ENCODE measurements around the gene MRAP. TPM values are rescaled to one million over a fixed set of nuclear protein-coding genes. Genes with fewer than 3 reads are reported as not detected.

Gene MRAP
- polyA plus RNA-seq, 12 donors, result 0.25 TPM; not detected in 11

DNA sequence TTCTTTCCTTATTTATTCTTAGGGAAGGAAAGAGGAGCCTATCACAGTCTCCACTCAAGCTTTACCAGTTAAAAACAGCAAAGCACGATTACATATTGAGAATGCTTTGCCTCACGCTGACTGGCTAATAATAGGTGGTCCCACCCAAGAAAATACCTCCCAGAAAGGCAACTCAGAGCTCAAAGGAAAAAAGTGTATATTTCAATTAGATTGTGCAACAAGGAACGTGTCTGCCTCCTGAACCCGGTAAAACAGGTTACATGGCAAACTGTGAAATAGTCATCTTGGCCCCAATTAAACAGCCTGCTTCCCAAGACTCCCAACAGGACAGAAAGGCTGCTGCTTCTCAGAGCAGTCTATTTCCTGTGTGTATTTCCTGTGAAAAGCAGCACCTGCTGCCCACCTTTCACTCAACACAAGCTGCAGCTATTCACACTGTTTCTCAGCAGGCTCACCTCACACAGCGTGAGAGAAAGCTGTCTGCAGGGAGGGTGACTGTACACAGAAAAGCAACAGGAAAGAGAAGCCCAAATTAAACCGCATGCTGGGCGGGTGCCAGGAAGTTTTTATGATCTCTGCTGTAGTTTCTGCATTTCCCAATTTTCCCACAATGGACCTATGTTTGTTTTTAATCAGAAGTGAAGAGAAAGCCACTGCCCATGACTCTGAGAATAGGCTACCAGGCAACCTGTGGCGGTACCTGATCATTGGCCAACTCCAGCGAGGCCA is 50.1 kb downstream of the MRAP start:
- DNase-seq, result no peak

DNA sequence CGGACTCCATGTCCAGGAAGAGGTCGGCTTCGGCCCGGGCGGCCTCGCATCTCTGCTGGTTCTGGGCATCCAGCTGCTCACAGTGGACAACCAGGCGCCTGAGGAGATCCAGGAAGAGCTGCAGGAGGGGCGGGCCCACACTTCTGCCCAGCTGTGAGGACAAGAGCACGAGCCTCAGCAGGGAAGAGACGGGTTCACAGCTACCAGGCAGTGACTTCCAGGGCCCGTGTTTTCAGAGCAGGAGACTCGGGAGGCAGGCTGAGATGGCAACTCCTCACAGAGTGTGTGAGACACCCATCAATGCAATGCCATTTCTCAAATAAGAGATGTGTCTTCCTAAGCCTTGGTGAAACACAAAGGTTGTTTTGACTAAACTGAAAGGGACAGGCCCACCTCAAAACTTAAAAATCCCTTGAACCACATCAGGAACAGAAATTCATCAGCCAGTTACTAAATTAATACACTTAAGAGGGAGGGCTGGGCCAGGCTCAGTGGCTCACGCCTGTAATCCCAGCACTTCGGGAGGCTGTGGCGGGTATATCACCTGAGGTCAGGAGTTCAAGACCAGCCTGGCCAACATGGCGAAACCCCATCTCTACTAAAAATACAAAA is 50.8 kb downstream of the MRAP start:
- no peak for DNase-seq

DNA sequence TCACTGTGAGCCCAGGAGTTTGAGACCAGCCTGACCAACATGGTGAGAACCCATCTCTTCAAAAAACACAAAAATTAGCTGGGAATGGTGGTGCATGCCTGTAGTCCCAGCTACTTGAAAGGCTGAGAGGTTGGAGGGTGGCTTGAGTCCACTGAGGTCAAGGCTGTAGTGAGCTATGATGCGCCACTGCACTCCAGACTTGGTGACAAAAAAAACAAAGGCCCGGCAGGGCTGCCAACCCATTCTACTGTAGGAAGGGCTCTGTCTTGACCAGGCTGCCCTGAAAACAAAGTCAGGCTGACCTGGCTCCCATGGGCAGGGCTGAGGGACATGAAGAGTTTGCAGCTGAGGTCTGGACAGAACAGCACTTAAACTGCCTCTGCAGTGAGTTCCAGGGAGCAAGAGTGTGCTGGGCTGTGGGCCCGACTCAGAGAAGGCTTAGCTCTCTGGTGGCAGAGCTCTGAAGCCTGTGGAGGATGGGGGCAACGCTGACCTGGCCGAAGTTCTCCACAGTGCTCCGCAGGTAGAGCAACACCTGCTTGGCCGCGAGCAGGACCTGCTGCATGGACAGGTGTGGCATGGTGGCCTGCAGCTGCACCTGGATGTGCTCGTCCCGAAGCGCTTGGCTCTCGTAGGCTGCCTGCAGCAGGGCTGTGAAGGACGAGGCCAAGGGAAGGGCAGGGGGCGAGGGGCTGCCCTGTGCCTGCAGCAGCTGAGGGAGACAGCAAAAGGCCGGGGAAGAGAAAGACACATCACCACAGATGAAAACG is 51.7 kb downstream of the MRAP start:
- DNase-seq, result no peak

DNA sequence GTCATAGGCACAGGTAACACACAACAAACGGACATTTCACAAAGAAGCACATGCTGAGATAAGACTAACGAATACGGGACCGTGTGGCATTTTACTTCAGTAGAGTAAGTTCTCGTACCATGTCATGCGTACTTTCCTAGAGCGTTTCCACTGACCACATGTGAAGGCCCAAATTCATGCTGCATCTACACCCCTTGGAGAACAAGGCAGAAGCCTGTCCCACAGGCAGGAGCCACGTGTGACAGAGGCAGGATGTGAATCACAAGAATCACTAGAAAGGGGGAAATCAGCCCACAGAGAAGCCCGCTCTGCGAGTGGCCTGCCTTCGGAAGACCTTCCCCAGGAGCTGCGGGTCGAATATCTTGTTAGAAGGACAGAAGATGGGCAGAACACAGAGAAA is 52.3 kb downstream of the MRAP start:
- no peak for DNase-seq

DNA sequence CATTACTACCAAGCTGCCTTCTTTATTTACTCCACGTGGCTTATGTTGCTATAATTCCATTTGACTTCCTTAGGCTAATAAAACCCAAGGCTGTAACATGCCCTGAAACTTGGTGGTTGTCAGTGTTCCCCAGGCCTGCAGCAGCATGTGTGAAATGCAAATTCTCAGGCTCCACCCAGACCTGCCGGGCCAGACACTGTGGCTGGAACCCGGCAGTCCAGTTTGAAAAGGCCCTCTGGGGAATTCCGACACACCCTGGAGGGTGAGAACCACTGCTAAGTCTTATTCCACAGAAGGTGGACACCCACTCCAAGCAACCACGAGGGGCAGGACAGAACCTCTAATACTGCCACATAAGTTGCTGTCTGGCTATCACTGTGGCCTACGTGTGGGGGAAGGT is 52.8 kb downstream of the MRAP start:
- DNase-seq, result no peak

DNA sequence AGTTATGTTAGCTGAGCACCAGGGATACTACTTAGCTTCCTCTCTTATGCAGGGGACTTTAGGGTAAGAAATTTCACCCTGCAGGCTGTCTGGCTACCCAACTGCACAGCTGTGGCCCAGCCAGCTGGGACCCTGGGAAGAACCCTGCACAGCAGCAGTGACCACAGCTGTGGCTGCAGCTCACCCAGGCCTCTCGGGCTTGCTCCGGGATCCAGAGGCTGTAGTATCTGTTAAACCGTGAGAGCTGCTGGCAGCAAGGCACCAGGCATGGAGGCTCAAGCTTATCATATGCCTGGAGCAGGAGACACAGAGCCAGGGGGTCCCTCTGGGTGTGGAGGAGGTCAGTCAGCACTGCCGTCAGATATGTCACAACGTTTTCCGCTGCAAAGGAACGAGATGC is 53.9 kb downstream of the MRAP start:
- DNase-seq, result no peak

DNA sequence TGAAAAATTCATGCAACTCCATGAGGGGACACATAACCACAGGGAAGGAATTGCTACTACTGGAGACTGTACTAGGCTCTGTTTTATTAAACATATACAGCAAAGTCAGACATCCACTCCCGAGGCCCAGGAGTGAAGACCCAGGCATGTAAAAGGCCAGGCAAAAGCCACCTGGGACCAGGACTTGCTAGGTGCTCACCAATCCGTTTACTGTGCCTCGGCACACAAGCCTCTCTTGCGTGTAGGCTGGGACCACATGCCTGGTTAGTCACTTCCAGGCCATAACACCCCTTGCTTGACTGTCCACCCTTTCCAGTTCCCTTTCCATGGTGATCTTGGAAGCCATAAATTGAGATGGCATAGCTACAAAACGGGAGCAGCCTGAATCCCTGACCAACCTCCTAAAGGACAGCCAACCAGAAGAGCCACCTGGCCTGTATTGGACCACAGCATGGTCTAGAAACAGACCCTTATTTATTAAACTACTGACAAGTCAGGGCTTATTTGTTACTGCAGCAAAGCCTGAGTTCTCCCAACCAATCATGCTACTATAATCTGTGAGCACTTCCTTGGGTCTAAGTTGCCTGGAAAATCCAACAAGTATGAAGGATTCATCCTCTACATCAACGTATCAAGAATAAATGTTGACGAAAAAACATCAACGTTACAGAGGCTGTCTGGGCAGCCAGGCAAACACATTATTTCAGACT is 54.5 kb downstream of the MRAP start:
- no peak for DNase-seq

DNA sequence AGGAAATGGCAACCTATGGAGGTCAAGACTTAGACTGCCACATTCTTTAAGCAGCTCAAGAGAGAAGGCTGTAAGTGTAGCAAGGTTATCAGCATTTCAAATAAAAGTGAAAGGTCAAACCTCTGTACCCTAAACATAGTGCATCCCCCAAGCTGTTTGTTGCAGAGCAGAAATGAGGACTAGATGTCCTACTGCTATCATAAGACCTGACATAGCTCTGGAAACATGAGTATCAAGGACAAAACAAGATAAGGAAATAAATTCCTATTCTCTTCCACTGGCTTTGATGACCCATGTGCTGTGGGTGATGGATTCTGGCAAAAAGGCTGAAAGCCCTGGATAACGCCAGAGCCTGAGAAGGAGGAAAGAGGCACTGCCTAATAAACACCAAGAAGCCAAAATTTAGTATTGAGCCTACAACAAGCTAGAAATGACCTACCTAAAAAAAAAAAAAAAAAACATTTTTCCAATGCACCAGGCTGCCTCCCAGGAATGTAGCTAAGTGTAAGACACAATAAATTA is 58.3 kb downstream of the MRAP start:
- DNase-seq, result no peak

DNA sequence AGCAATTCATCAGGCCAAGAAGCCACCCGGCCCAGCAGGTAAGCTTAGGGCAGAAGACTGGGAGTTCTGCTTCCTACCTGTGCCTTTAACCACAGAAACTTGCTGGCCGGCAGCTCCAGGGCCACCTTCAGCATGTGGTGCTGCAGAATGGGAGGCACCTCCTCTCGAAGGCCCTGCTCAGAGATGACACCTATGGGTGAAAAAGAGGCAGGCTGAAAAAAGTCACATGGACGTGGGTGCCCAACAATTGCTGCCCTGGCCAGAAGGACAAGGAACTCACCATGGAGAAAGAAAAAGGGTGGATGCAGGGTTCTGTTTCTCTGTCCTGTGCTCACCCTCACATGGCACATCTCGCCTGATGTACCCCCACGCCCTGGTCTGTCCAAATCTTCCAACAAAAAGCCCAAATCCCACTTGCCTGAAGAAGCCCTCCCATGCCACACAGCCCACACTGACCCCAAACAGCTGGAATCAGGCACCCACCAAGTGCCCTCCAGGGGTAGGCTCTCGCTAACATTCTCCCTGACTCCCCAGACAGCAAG is 61.1 kb downstream of the MRAP start:
- no peak for DNase-seq

DNA sequence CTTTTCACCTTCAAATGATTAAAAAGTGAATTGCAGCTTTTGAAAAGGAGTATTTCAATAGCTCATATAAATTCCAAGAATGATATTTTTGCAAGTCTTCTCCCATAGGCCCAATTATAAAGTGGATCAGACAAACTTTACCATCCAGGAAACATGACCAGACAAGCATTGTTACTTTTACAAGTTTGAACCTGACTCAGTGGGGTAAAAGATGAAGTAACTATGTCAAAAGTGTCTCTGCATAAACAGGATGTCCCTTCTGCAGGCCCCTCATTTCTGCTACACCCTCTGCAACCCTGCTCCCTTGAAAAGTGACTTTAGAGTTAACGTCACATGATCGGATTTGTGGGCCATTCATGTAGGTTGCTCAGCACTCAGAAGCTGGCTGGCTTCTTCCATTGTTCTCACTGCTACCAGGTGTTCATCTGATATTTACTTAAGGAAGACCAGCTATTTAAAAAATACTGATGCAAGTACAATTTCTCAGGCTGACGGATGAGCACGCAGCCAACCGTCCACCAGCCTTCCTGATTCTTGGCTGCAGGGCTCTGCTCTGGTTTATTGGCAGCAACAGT is 61.8 kb downstream of the MRAP start:
- DNase-seq, result no peak

Other genes with a start within 250 kb of the MRAP start
- gene MIS18A, start 19.8 kb upstream of the MRAP start, polyA plus RNA-seq (ENCODE audit: insufficient read length in 12 of 12), result 10 to 100 TPM in 6 of 12 donors, 1 to 10 TPM in 5, not detected in 1; 7.6 to 14.0 (median 10.2) TPM
- 10 to 100 TPM in 11 of 12 donors, not detected in 1; 11.3 to 19.3 (median 13.2) TPM for gene URB1, start 94.2 kb downstream of the MRAP start, polyA plus RNA-seq (ENCODE audit: insufficient read length in 12 of 12)
- 1 to 10 TPM in 10 of 12 donors, not detected in 2; 1.8 to 4.8 (median 2.7) TPM for gene EVA1C, start 113.9 kb downstream of the MRAP start, polyA plus RNA-seq (ENCODE audit: insufficient read length in 12 of 12)